Activated T-helper 1 cell treated with anti-CD3 and anti-CD28 coated beads, Interleukin-12 subunit alpha, Interleukin-12 subunit beta, Interleukin-2, Interleukin-4 antibody, amounts not matched to agents 30 ng/mL and 10 ng/mL and 1 ng/mL, durations not matched to agents 14 hours and 24 hours and 36 hours (primary cell): ENCODE results near the gene ADAMTS9. TPM values are rescaled to one million over a fixed set of nuclear protein-coding genes. Genes with fewer than 3 reads are reported as not detected.

ENCODE experiments used
- DNase-seq: peaks from one replicate; pipeline ENCODE4 v3.0.0; 2021; ENCODE audit warnings: low spot score
- H3K27ac Mint-ChIP-seq: one replicate; pipeline ENCODE4 v1.8.0; 2021; ENCODE audit warnings: mild to moderate bottlenecking, mixed read lengths
- H3K27me3 Mint-ChIP-seq: one replicate; pipeline ENCODE4 v1.8.0; 2022; ENCODE audit warnings: mild to moderate bottlenecking, moderate library complexity, mixed read lengths; ENCODE audit not compliant: insufficient read depth
- H3K36me3 Mint-ChIP-seq: one replicate; pipeline ENCODE4 v1.8.0; 2021; ENCODE audit warnings: low read depth, mixed read lengths
- H3K4me1 Mint-ChIP-seq: one replicate; pipeline ENCODE4 v1.8.0; 2021; ENCODE audit warnings: low read depth, mixed read lengths
- H3K4me3 Mint-ChIP-seq: one replicate; pipeline ENCODE4 v1.8.0; 2021; ENCODE audit warnings: mild to moderate bottlenecking, moderate library complexity, mixed read lengths
- H3K9me3 Mint-ChIP-seq: one replicate; pipeline ENCODE4 v1.8.0; 2021; ENCODE audit warnings: mixed read lengths
- intact Hi-C: fragments of 100-400 bp; cut with micrococcal nuclease; formaldehyde crosslinking; loops from one replicate; pipeline ENCODE4 v1.15.1; 2024
- total RNA-seq: library from RNA; stranded (reverse); gene quantifications from 2 replicates; pipeline ENCODE4 v1.2.3, GENCODE V29; 2022

Gene ADAMTS9
- total RNA-seq, 1 donor from 2014 or later, result not detected

DNA sequence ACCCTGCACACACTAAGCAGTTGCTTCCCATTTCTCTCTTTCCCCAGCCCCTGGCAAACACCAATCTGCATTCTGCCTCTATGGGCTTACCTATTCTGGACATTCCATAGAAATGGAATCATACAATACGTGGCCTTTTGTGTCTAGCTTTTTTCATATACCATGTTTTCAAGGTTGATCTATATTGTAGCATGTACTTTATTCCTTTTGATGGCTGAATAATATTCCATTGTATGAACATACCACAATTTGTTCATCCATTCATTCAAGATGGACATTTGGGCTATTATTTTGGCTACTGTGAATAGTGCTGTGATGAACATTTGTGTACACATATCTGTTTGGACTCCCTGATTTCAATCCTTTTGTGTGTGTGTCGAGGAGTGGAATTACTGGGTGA, 18.1 kb upstream of the ADAMTS9 start:
- H3K4me3 Mint-ChIP-seq, result no peak overlapping the region
- H3K4me1 Mint-ChIP-seq, result no peaks in the 10 kb centered on the region
- no peaks in the 10 kb centered on the region for H3K27me3 Mint-ChIP-seq
- peaks cover 3% of the 10 kb centered on the region for H3K9me3 Mint-ChIP-seq
- H3K27ac Mint-ChIP-seq, result no peak overlapping the region
- intact Hi-C loops, result no loop called here
- H3K36me3 Mint-ChIP-seq, result no peaks in the 10 kb centered on the region
- no peak for DNase-seq

- H3K27ac Mint-ChIP-seq, result no peak overlapping the region
- no peaks in the 10 kb centered on the region for H3K4me1 Mint-ChIP-seq
- no peak for DNase-seq
- intact Hi-C loops, result no loop called here
- H3K4me3 Mint-ChIP-seq, result no peak overlapping the region
- no peaks in the 10 kb centered on the region for H3K9me3 Mint-ChIP-seq
- H3K36me3 Mint-ChIP-seq, result no peaks in the 10 kb centered on the region
- no peaks in the 10 kb centered on the region for H3K27me3 Mint-ChIP-seq
Measured at GRCh38 chr3:64696896-64697295, 9.1 kb upstream of the ADAMTS9 start.

DNA sequence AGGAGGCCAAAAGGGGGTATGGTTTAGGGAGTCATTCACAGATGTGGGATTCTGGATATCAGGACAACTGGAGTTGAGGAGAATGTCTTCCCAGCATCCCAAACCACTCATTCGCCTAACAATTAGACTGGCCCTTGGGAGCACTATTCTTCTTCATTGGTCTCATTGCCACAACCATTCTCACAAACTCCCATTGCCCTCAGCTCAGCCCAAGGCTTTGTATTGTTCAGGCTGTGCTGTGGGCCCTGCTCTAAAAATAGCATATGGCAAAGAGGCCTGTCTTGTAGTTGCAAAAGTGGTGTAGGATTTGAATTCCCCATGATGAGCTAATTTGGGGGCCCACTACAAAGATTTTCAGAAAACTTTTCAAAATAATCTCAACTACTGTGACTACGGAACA, 6.3 kb upstream of the ADAMTS9 start:
- no peak for DNase-seq
- Mint-ChIP-seq H3K27me3 (peaks cover 11% of the 10 kb centered on the region), H3K4me3 (no peak overlapping the region), H3K36me3 (no peaks in the 10 kb centered on the region), H3K27ac (no peak overlapping the region), H3K9me3 (no peaks in the 10 kb centered on the region), H3K4me1 (no peaks in the 10 kb centered on the region)
- intact Hi-C loops, result no loop called here

DNA sequence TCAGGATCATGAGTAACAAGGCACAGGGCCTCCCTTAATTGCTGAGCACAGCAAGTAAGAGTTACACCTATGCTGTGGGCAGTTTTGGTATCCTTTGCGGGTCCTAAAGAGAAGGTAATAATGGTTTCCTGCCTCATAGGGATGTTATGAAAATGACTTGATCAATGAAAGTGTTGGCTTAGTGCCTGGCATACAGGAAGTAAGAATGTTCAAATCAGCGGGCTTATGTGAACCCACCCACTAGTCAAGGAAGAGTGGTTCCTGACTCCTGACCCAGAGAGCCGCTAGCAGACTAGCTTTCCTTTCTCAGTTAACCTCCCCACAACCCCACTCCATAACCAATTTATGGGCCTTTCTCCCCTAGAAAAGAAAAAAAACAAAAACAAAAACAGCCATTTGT, 5.2 kb upstream of the ADAMTS9 start:
- Mint-ChIP-seq H3K4me3 (no peak overlapping the region), H3K36me3 (no peaks in the 10 kb centered on the region), H3K27ac (no peak overlapping the region), H3K4me1 (peaks cover 5% of the 10 kb centered on the region), H3K27me3 (peaks cover 19% of the 10 kb centered on the region), H3K9me3 (no peaks in the 10 kb centered on the region)
- intact Hi-C loops, result no loop called here
- no peak for DNase-seq

GRCh38 chr3:64691051-64691450, 3.3 kb upstream of the ADAMTS9 start:
- no peaks in the 10 kb centered on the region for H3K9me3 Mint-ChIP-seq
- peaks cover 32% of the 10 kb centered on the region for H3K27me3 Mint-ChIP-seq
- DNase-seq, result no peak
- no peak overlapping the region for H3K27ac Mint-ChIP-seq
- no peaks in the 10 kb centered on the region for H3K36me3 Mint-ChIP-seq
- peaks cover 5% of the 10 kb centered on the region for H3K4me1 Mint-ChIP-seq
- intact Hi-C loops, result no loop called here
- no peak overlapping the region for H3K4me3 Mint-ChIP-seq

DNA sequence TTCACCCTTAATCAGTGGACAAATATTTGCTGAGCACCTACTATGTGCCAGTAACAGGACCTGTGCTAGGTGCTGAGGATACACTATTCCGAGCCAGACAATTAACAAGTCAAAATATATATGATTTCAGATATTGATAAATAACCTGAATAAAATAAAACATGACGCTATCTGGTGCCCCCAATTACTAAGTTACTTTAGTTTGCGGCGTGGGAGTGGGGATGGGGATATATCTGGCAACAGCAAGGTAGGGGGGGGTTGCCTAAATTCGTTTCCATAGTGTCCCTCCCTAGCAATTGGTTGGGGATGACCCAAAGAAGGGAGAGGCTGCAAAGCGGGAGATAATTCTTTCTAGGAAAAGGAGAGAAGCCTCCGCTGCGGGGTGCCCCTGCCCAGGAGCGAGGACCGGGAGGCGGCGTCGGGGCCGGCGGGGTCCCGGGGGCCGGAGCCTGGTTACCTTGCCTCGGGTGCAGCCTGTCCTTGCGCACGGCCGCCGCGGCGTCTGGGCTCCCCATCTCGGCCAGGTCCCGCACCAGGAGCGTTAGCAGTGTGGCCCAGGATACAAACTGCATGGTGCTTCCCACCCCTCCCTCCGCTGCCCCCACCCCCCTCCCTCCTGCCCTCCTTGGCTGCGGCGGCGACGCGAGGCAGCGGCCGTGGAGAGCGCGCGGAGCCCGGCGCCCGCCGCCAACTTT, 567 bp downstream of the ADAMTS9 start:
- H3K4me1 Mint-ChIP-seq, result peaks cover 5% of the 10 kb centered on the region
- no peak for DNase-seq
- no peak overlapping the region for H3K4me3 Mint-ChIP-seq
- H3K27ac Mint-ChIP-seq, result no peak overlapping the region
- peaks cover 51% of the 10 kb centered on the region for H3K27me3 Mint-ChIP-seq
- no peaks in the 10 kb centered on the region for H3K36me3 Mint-ChIP-seq
- intact Hi-C loops, result no loop called here
- no peaks in the 10 kb centered on the region for H3K9me3 Mint-ChIP-seq

GRCh38 chr3:64686446-64686908, 1.3 kb downstream of the ADAMTS9 start:
- intact Hi-C loops, result no loop called here
- Mint-ChIP-seq H3K27me3 (peaks cover 50% of the 10 kb centered on the region), H3K4me3 (no peak overlapping the region), H3K36me3 (no peaks in the 10 kb centered on the region), H3K27ac (no peak overlapping the region), H3K4me1 (peaks cover 5% of the 10 kb centered on the region), H3K9me3 (no peaks in the 10 kb centered on the region)
- DNase-seq, result no peak

DNA sequence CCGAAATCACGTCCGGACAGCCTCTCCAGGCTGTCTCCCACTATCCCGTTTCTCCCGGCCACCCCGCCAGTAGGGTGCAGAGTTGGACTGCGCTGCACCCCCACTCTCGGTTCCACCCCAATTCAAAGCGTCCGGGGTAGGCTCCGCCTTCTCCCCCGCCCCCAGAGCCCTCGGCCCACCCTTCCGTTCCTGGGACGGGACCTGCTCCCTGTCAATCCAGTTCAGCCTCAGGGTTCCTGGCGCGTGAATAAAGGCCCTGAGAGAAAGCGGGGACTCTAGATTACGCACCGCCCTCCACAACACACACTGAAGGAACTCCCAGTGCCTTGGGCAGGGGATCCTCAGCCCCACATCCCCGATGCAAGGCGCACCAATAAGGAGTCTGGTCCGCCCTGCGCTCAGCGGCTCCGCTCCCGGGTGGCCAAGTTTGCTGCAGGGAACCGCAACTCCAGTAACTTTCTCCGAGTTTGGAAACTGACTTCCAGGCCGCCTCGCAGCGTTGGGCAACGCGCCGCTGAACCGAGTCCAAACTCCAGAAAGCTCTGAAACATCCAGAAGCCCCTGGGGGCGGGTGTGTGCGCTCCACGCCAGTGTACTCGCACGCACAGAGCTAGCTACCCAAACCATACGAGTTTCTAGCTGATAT, 1.9 kb downstream of the ADAMTS9 start:
- intact Hi-C loops, result no loop called here
- Mint-ChIP-seq H3K36me3 (no peaks in the 10 kb centered on the region), H3K4me3 (no peak overlapping the region), H3K27ac (no peak overlapping the region), H3K9me3 (no peaks in the 10 kb centered on the region), H3K4me1 (peaks cover 5% of the 10 kb centered on the region), H3K27me3 (peaks cover 47% of the 10 kb centered on the region)
- no peak for DNase-seq

DNA sequence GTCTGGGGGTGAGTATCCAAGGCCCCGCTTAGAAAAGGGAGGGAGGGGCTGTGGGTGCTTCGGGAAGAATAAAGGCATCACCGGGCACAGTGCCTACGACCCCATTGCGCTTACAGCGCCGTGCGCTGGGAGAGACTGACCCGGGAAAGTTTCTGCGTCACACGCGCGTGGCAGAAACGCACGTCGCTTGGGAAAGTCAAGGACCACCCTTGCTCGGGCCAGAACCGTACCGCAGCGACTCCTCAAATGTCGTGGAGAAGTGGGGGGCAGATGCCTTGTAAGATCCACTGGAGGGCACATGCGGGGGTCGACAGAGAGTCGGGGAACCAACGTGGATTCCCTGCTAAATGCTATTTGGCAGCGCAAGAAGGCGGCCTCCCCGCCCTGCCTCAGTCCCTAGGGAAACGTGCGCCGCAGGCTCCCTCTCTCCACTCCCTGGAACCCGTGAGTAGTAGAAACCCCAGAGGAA, 2.4 kb downstream of the ADAMTS9 start:
- peaks cover 5% of the 10 kb centered on the region for H3K4me1 Mint-ChIP-seq
- no peak overlapping the region for H3K4me3 Mint-ChIP-seq
- H3K27me3 Mint-ChIP-seq, result peaks cover 45% of the 10 kb centered on the region
- DNase-seq, result no peak
- H3K27ac Mint-ChIP-seq, result no peak overlapping the region
- no peaks in the 10 kb centered on the region for H3K36me3 Mint-ChIP-seq
- H3K9me3 Mint-ChIP-seq, result no peaks in the 10 kb centered on the region
- intact Hi-C loops, result no loop called here

DNA sequence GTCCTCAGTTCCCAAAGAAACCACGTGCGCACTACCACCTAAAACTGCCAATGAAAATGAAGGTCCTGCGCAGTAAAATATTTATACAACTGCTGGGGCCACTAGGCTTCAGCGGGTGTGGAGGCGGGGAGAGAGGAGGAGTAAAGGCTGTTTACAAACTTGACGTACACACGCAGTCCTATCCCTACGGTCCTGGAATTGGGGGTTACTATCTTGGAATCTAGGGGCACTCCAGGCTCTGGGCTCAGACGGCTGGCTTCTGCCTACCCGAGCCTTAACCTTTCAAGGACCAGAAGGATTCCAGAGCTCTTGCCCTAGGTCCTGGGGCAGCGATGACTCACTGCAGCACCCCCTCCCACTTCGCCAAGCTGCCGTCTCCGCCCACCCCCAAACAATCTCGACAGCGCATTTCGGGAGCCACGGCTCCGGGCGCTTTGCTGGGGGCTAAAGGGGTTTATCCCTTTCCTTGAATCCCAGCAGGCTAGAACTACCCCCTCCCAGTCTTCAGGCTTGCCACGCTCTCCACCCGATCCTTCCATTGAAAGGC, 3.0 kb downstream of the ADAMTS9 start:
- Mint-ChIP-seq H3K27ac (no peak overlapping the region), H3K27me3 (peaks cover 42% of the 10 kb centered on the region), H3K4me1 (peaks cover 5% of the 10 kb centered on the region), H3K4me3 (no peak overlapping the region), H3K9me3 (no peaks in the 10 kb centered on the region), H3K36me3 (no peaks in the 10 kb centered on the region)
- intact Hi-C loops, result no loop called here
- DNase-seq, result no peak

DNA sequence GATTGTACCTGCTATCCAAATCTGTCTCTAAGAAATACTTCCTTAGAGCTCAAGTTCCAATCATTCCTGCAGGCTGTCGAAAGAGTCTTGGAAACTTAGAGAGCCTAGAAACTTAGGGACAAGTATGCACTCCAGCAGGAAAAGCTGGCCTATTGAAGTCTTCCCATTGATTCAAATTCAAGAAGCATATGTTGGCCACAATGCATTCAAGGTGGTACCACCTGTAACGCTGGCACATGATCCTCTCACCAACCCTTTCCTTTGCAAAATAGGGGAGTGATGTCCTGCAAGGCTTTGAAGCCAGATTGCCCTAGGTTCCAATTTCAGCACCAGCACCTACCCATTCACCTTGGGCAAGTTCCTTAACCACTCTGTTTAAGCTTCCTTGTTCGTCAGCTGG, 6.0 kb downstream of the ADAMTS9 start:
- no peaks in the 10 kb centered on the region for H3K9me3 Mint-ChIP-seq
- DNase-seq, result no peak
- H3K27ac Mint-ChIP-seq, result no peak overlapping the region
- H3K4me3 Mint-ChIP-seq, result no peak overlapping the region
- no peaks in the 10 kb centered on the region for H3K4me1 Mint-ChIP-seq
- intact Hi-C loops, result no loop called here
- H3K36me3 Mint-ChIP-seq, result no peaks in the 10 kb centered on the region
- H3K27me3 Mint-ChIP-seq, result peaks cover 27% of the 10 kb centered on the region

DNA sequence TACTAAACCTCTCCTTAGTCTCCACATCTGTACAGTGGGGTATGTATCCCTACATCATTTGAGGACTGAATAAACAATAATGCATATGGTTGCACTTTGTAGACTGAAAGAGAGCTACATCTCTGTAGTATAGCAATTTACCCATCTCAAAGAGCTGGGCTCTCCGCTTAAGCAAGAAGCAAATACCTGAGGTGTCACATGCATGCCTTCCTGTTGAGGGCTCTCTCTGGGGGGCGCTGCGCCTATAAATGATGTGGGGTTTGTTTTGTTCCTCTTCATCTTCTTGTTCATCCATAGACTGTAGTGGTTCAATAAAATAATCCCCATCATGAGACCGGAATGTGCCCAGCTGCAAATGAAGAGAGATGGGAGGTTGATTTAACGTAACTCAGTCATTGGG, 6.8 kb downstream of the ADAMTS9 start:
- H3K27me3 Mint-ChIP-seq, result peaks cover 19% of the 10 kb centered on the region
- intact Hi-C loops, result no loop called here
- H3K36me3 Mint-ChIP-seq, result no peaks in the 10 kb centered on the region
- no peak for DNase-seq
- no peaks in the 10 kb centered on the region for H3K4me1 Mint-ChIP-seq
- no peak overlapping the region for H3K4me3 Mint-ChIP-seq
- no peak overlapping the region for H3K27ac Mint-ChIP-seq
- no peaks in the 10 kb centered on the region for H3K9me3 Mint-ChIP-seq

GRCh38 chr3:64680334-64680733, 7.5 kb downstream of the ADAMTS9 start:
- intact Hi-C loops, result no loop called here
- DNase-seq, result no peak
- Mint-ChIP-seq H3K9me3 (no peaks in the 10 kb centered on the region), H3K27ac (no peak overlapping the region), H3K36me3 (no peaks in the 10 kb centered on the region), H3K27me3 (peaks cover 12% of the 10 kb centered on the region), H3K4me3 (no peak overlapping the region), H3K4me1 (no peaks in the 10 kb centered on the region)
